Esophagus squamous epithelium (tissue), 5 donors: Measurements from ENCODE around the gene ADAMTS12. TPM values are rescaled to one million over a fixed set of nuclear protein-coding genes. Genes with fewer than 3 reads are reported as not detected.

ENCODE experiments used
- DNase-seq: peaks from one replicate; lab custom pipeline; 2025; lab: John Stamatoyannopoulos, UW
- H3K27ac ChIP-seq, 4 donors: fragments of 200-600 bp; sonication (generic); one replicate each; pipeline ENCODE4 v1.5.1; 2016 to 2019; ENCODE audit warnings: mild to moderate bottlenecking in 1 of 4
- H3K27me3 ChIP-seq, 4 donors: fragments of 200-600 bp; sonication (generic); 1 replicate in 3 of 4; 2 replicates in 1 of 4; pipeline versions ENCODE4 v1.5.1 to v1.6.0; 2017 to 2021; ENCODE audit warnings: antibody characterized with exemption in 1 of 4
- H3K36me3 ChIP-seq, 3 donors: fragments of 200-600 bp; sonication (generic); one replicate each; pipeline ENCODE4 v1.5.1; 2016 to 2019
- H3K4me1 ChIP-seq, 3 donors: fragments of 200-600 bp; sonication (generic); one replicate each; pipeline ENCODE4 v1.5.1; 2017 to 2019
- H3K4me3 ChIP-seq, 4 donors: fragments of 200-600 bp; sonication (generic); 1 replicate in 3 of 4; 2 replicates in 1 of 4; pipeline ENCODE4 v1.5.1; 2016 to 2019; ENCODE audit warnings: mild to moderate bottlenecking in 2 of 4, moderate library complexity in 1 of 4
- H3K9me3 ChIP-seq, 3 donors: fragments of 200-600 bp; sonication (generic); one replicate each; pipeline ENCODE4 v1.5.1; 2016 to 2019
- CTCF ChIP-seq, 6 experiments: fragments of 450-650 bp in 4 of 6; fragments of 200-600 bp in 2 of 6; sonication (generic) in 2 of 6; IDR thresholded peaks; one replicate each; pipeline ENCODE4 v1.5.1; 2016 to 2019; ENCODE audit warnings: antibody characterized with exemption in 6 of 6, mild to moderate bottlenecking in 4 of 6, moderate library complexity in 4 of 6
- POLR2A ChIP-seq, 4 donors: fragments of 450-650 bp; IDR thresholded peaks; one replicate each; pipeline ENCODE4 v1.6.1; 2017; ENCODE audit warnings: antibody characterized with exemption in 4 of 4, mild to moderate bottlenecking in 4 of 4, moderate library complexity in 3 of 4
- WGBS, 2 donors: methylation state at CpG; one replicate each; pipeline ENCODE4 v1.1.5; 2018; 5-methylcytosine and 5-hydroxymethylcytosine counted together
- intact Hi-C: fragments of 100-400 bp; cut with DNase I; formaldehyde crosslinking; loops from one replicate; pipeline ENCODE4 v1.15.0; 2022
- total RNA-seq, 4 donors: library from RNA; depleted of rRNA; stranded (reverse); fragments of >200 nt; gene quantifications; one replicate each; pipeline ENCODE4 v1.1.0, GENCODE V29; 2016
- donor health status: DM: yes; HTN: yes; CAD: no.

Gene ADAMTS12
- total RNA-seq, 4 donors from 2014 or later = 0.73 to 1.3 (median 0.76) TPM; not detected in 1

- H3K36me3 ChIP-seq = no peaks in the 10 kb centered on the region
- H3K4me1 ChIP-seq = no peaks in the 10 kb centered on the region
- no peak for DNase-seq
- H3K27me3 ChIP-seq = no peaks in the 10 kb centered on the region
- no peak overlapping the region for H3K27ac ChIP-seq
- H3K4me3 ChIP-seq = no peak overlapping the region
- no peak for TF ChIP-seq POLR2A (IDR thresholded peaks at IDR 0.05)
- no peak for TF ChIP-seq CTCF (IDR thresholded peaks at IDR 0.05)
- intact Hi-C loops = no loop called here
- H3K9me3 ChIP-seq = no peaks in the 10 kb centered on the region
- WGBS, 2 donors = 58 to 78% methylated on average over 1 of the region's 1 CpG
Observed at GRCh38 chr5:33748754-33749153, 143.0 kb downstream of the ADAMTS12 start.

GRCh38 chr5:33745101-33745770 lies 146.6 kb downstream of the ADAMTS12 start:
- no peak for DNase-seq
- Histone ChIP-seq H3K4me3 (no peak overlapping the region), H3K27me3 (no peaks in the 10 kb centered on the region), H3K27ac (no peak overlapping the region), H3K4me1 (no peaks in the 10 kb centered on the region), H3K9me3 (no peaks in the 10 kb centered on the region), H3K36me3 (no peaks in the 10 kb centered on the region)
- intact Hi-C loops = no loop called here
- TF ChIP-seq CTCF (IDR thresholded peaks at IDR 0.05) = no peak
- no peak for TF ChIP-seq POLR2A (IDR thresholded peaks at IDR 0.05)
- WGBS, 2 donors = 56 to 86% methylated on average over 1 of the region's 1 CpG

- WGBS, 2 donors = 55 to 57% methylated on average over 3 of the region's 3 CpGs
- Histone ChIP-seq H3K4me3 (no peak overlapping the region), H3K9me3 (no peaks in the 10 kb centered on the region), H3K27me3 (no peaks in the 10 kb centered on the region), H3K36me3 (no peaks in the 10 kb centered on the region), H3K4me1 (no peaks in the 10 kb centered on the region), H3K27ac (no peak overlapping the region)
- no peak for TF ChIP-seq CTCF (IDR thresholded peaks at IDR 0.05)
- no peak for TF ChIP-seq POLR2A (IDR thresholded peaks at IDR 0.05)
- DNase-seq = no peak
- intact Hi-C loops = no loop called here
Observed at GRCh38 chr5:33743099-33743498, 148.7 kb downstream of the ADAMTS12 start.

GRCh38 chr5:33742181-33742580 lies 149.6 kb downstream of the ADAMTS12 start:
- H3K4me3 ChIP-seq = no peak overlapping the region
- H3K27me3 ChIP-seq = no peaks in the 10 kb centered on the region
- H3K36me3 ChIP-seq = no peaks in the 10 kb centered on the region
- no peaks in the 10 kb centered on the region for H3K9me3 ChIP-seq
- no peaks in the 10 kb centered on the region for H3K4me1 ChIP-seq
- TF ChIP-seq POLR2A (IDR thresholded peaks at IDR 0.05) (no peak), CTCF (IDR thresholded peaks at IDR 0.05) (no peak)
- H3K27ac ChIP-seq = no peak overlapping the region
- intact Hi-C loops = no loop called here
- DNase-seq = no peak
- WGBS, 2 donors = 16 to 26% methylated on average over 2 of the region's 2 CpGs

GRCh38 chr5:33738967-33739366 lies 152.8 kb downstream of the ADAMTS12 start:
- TF ChIP-seq POLR2A (IDR thresholded peaks at IDR 0.05) (no peak), CTCF (IDR thresholded peaks at IDR 0.05) (no peak)
- Histone ChIP-seq H3K36me3 (no peaks in the 10 kb centered on the region), H3K4me1 (no peaks in the 10 kb centered on the region), H3K4me3 (no peak overlapping the region), H3K27me3 (no peaks in the 10 kb centered on the region), H3K9me3 (no peaks in the 10 kb centered on the region), H3K27ac (no peak overlapping the region)
- intact Hi-C loops = no loop called here
- 55 to 80% methylated on average over 6 of the region's 6 CpGs for WGBS, 2 donors
- DNase-seq = no peak
